ENCODE results near the gene EXOC4.
"Not testable (repeated sequence)": the region's sequence is repeated elsewhere in the genome, so short reads cannot be mapped to it uniquely, and the experiment has no call there.

EXOC4 gene

DNA sequence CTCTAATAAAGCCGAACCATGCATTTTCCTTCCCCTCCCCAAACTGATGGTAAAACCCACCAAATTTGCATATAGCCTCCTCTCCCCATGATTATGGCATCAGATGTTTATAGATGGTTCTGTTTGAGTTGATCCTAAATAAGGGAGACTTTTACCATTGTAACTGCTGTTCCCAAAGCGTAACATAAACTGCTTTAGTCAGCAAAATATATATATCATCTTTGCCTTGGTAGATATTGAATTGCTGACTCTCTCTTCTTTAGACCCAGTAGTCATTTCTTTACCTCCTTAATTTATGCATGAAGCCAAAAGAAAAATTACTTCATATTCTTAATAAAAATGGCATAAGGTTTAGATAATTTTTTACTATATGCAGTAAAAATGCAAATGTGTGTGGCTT lies 788.1 kb downstream of the EXOC4 start:
- no peak for DNase-seq (ENCODE audit: low read depth)

DNA sequence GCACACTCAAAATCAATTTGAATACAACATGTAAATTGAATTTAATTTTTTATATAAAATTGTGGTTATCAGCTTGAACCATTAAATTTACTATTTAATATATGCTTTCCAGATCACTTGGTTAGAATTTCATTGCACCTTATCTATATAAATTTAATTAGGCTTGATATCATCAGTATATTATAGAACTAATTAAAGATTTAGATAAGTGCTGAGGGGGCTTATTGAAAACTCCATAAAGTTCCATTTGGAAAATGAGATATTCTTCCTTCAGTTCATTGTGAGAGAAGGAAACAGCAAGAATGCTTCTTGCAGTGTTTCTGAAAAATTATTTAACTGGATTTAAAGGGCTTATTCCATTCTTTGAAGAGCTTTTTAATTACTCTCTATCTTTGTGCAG lies 788.6 kb downstream of the EXOC4 start:
- DNase-seq (ENCODE audit: low read depth), result no peak

DNA sequence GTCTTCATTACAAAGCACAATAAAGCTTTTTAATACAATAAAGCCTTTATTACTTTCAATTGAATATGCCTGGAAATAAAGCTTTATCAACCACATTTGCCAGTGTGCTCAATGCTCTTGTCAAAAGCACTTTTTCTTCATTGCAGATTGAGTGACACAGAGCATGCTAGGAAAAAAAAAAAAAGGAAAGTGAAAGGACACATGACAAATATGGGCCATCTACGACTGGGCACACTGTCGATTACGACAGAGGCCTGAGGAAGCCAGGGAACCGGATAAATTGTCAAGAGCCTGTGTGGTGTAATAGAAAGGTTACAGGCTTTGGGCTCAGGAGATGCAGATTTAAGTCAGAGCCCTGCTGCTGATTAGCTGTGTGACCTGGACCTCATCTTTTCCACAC lies 789.4 kb downstream of the EXOC4 start:
- DNase-seq (ENCODE audit: low read depth), result no peak

DNA sequence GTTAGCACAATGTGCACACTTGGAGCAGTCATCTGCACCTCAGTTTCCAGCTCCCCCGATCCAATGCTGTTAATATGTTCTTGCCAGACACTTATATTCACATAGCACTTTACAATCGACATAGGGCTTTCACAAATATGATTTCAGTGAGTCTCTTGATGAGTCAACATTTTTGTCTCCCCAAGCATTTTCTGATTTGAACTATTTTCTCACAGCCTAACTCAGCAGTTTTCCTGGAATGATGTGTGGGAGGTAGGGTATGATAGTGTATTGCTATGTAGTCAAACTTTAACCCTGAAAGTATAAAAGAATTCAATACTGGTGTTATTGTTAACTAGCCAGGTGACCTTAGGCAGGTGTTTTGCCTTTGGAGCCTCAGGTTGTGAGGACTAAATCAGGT lies 791.8 kb downstream of the EXOC4 start:
- no peak for DNase-seq (ENCODE audit: low read depth)

DNA sequence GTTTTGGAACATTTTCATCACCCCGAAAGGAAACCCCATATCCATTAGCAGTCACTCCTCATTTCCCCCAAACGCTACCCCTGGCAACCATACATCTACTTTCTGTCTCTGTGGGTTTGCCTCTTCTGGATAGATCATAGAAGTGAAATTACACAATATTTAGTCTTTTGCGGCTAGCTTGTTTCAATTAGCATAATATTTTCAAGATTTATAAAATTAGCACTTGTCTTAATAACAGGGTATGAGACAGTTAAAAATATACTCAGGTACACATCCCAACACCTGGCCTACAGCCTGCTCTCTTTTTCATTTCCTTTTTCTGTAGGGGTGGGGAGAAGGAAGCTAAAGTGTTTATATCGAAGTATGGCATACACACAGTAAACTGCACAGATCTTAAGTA lies 792.8 kb downstream of the EXOC4 start:
- DNase-seq (ENCODE audit: low read depth), result no peak

DNA sequence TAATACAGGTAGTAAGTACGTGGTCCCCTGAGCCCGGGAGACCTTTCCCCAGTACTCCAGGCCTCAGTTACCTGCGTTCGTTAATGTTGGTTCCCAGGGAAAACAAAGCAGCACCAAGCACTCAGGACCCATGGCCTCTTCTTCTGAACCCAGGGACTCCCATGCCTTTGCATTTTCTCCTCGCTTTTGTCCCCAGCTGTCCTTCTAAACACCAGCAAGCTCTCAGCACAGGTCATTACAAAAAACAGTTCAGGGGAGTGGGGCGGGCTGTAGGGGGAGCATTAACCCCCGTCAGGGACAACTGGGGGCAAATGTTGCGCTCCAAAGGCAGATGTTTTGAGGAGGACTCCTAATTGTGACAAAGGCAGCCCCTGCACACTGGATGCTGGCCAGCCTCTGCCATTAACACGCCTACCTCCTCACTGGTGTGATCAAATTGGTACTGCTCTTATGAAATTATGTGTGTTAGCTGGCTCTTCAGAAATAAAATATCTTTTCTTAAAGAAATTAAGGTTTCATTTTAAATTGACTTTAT lies 793.8 kb downstream of the EXOC4 start:
- no peak for DNase-seq (ENCODE audit: low read depth)

DNA sequence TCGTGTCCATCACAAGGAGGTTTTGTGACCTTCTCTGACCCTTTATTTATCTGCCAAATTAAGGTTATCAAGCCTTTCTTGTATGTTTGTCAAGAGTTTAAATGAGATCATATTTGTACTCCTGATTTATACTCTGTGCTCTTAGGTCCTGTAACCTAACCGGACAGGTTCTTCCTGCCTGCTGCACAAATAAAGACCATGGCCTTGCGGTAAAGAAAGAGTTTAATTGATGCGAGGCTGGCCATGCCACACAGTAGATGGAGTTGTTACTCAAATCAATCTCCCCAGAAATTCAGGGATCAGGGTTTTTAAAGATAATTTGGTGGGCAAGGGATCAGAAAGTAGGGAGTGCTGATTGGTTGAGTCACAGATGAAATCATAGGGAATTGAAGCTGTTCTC lies 794.8 kb downstream of the EXOC4 start:
- no peak for DNase-seq (ENCODE audit: low read depth)

DNA sequence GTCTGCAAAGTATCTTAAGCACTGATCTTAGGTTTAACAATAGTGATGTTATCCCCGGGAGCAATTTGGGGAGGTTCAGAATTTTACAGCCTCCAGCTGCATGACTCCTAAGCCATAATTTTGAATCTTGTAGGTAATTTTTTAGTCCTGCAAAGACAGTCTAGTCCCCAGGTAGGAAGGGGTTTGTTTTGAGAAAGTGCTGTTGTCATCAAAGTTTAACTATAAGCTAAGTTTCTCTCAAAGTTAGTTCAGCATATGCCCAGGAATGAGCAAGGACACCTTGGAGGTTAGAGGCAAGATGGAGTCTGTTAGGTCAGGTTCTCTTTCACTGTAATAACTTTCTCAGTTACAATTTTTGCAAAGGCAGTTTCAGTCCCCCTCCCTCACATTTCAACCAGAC lies 795.3 kb downstream of the EXOC4 start:
- no peak for DNase-seq (ENCODE audit: low read depth)

DNA sequence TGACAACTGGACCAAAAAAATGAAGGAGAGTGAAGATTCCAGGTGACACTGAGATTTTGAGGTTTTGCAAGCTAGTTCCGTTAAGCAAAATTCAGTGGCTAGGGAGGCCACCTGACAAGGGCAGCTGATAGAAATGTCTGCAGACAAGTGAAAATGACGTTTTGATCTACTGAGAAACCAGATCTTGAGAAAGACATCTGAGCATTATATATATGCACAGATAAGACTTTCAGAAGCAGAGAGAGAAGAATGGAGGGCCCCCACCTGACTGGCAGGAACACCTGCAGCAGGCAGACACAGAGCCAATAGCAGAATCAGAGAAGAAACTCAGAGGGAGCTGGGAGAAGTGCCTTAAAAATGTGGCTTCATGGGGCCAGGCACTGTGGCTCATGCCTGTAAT lies 798.1 kb downstream of the EXOC4 start:
- no peak for DNase-seq (ENCODE audit: low read depth)

DNA sequence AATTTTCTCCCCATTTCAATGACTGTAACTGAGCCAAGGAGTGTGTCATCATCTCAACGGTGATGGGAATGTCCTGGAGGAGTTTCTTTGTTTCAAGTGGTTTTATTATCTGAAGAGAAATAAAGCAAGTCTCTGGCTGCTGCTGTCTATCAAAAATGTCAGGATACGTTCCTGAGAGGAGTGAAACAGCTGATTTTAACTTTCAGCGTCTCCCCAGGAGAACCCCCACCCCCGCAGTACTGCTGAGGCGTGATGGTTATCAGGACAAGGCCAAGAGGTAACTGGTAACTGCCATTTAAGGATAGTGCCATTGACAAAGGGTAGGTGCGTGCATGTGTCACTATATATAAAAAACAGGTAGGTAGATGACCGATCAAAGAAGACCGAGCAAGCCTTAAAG lies 803.9 kb downstream of the EXOC4 start:
- DNase-seq (ENCODE audit: low read depth), result no peak

DNA sequence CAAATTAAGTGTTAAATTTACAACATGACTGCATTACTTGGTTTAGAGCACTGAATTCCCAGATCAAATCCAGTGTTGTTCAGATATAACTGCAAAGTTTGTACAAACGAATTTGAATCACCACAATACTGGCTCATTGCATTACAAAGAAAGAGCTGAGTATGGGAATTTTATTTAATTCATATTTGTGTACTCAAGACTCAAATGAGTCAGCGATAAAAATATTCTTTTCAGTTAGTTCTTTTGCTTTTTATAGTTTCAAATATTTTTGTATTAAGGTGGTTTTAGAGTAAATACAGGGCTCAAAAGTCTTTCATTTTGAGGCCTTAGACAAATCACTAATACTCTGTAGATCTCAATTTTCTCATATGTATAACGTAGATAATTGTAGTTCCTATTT lies 805.6 kb downstream of the EXOC4 start:
- no peak for DNase-seq (ENCODE audit: low read depth)

DNA sequence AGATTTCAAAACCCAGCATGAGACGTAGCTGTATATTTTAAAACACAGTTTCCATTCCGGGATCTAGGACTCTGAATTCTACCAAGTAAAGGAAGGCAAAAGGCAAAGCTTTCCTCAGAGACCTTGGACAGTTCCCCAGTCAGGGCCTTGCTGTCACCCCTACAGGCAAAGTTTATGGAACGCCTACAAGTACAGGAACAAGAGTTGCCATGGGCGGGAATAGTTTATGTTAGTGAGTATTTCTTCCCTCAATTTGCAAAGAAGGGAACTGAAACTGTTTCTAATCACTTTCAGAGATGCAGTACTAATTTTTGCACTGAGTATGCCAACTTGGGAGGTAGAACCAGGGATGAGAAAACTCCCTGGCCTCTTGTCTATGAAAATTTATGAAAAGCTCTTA lies 806.1 kb downstream of the EXOC4 start:
- DNase-seq (ENCODE audit: low read depth), result no peak

DNA sequence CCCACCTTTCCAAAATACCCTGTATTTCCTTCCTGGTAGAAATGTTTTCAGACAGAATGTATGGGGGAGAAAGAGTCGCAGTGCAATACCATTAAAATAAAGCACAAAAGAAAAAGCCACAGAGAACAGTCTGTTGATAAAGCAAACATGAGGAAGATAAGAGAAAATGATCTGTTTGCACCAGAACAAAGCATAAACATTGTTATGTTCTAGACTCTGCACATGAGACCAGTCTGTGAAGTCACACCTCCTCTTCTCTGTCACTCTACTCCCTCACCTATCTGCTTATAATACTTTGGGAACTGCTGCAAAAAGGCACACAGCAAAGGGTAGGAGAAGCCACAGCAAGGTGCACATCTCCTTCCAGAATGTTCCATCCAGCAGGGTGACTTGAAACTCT lies 807.0 kb downstream of the EXOC4 start:
- DNase-seq (ENCODE audit: low read depth), result no peak

DNA sequence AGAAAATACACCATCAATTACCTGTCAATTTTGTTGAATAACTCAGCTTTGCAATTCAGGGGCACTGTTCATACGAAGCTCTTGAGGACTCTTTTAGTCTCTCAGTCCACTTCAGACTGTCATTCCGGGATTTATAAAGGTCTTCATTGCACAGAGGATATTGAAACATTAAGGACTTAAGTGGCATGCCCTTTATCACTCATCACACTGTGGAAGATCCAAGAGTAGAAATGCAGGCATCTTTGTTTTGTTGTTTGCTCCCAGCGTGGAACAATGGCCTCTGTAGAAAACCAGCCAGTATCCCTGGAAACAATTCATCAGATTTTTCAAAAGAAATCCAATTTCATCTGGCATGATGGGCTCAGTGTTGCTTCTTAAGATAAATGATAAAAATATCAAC lies 808.0 kb downstream of the EXOC4 start:
- no peak for DNase-seq (ENCODE audit: low read depth)

DNA sequence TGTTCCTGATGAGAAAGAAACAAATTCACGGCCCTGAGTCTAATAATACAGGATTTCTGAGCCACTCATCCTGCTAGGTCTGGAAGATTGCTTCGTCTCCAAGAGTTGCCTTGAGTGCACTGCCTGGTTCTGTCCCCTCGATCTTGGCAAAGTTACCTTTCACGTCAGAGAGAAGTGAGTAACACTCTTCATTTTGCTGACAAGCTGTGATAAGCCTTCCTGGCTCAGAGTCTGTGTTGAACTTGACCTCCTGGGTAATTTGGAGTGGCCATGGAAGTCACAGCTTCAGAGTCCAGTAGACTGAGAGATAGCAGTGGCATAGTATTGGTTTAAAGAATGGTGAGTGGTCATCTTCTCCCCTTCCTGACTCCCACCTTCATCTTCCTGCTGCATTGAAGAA lies 809.6 kb downstream of the EXOC4 start:
- no peak for DNase-seq (ENCODE audit: low read depth)

DNA sequence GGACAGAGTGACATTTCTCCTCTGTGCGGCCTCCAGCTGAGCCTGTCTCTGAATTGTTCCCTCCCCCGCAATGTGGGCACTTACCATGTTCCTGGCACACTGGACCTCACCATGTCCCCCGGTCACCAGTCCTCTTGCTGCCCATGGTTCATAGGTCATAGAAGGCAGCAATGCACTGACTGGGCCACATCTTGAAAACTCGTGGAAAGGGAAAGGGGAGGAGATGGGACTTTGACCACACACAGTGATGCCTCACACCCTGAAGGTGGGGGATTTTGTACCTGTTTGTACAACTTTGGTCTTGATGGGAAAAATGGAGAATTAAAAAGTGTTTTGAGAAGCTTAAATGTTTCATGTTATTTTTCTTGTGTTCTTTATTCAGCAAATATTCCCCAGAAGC lies 812.5 kb downstream of the EXOC4 start:
- no peak for DNase-seq (ENCODE audit: low read depth)

DNA sequence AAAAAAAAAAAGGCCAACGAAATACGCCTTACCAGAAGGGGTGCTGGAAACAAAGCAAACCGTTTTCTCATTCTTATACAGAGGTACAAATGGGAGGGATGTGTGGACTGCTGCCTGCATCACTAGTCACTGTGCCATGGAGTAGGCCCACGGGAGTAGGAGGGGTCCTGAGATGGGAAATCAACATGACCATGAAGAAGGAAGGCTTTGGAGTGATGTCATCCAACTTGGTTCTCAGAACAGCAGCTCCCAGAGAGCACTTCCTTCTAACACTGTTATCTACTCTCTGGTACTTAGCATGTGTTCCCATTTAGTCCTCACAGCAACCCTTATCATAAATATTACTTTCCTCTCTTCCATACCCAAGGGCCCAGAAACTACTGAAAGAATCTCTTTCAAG lies 814.3 kb downstream of the EXOC4 start:
- no peak for DNase-seq (ENCODE audit: low read depth)

DNA sequence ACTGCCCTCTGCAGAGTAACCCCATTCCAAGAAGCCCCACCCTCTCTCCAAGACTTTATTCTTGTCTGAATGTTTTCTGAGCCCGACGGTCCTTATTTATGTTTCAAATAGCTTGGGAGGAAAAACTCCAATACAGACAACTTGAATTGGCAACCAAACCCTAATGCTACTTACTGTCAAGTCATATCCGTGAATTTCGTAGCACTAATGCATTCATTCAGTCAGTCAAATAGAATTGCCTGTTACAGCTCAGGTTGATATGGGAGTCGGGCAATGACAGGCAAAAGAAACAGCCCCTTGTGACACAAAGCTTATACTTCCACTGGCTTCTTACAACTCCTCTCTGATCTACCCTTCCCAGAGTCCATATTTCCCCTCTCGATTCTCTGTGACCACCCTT lies 815.8 kb downstream of the EXOC4 start:
- no peak for DNase-seq (ENCODE audit: low read depth)

DNA sequence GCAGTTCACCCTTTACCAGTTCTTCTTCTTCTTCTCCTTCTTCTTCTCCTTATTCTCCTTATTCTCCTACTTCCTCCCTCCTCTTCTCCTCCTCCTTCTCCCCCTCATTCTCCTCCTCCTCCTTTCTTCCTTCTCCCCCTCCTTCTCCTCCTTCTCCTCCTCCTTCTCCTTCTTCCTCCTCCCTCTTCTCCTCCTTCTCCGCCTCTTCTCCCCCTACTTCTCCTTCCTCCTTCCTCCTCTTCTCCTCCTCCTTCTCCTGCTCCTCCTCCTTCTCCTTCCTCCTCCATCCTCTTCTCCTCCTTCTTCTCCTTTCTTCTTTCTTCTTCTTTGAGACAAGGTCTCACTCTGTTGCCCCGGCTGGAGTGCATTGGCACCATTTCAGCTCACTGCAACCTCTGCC lies 816.3 kb downstream of the EXOC4 start:
- DNase-seq (ENCODE audit: low read depth), result no peak

DNA sequence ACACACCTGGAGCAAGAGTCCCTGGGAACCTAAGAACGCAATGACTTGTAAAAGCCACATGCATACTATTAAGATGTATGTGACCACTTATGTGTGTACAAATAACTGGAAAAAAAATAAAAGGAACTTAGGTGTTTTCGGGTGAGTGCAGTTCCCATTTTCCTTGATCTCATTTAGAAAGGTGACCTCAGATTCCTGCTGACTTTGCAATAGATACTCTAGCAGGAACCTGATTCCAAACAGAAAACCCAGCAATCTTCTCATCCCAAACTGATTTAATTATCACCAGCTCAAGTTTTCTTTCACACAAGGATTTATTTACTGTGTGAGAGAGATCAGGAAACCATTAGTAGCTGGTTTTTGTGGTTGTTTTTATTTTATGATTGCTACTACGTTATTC lies 817.8 kb downstream of the EXOC4 start:
- no peak for DNase-seq (ENCODE audit: low read depth)

DNA sequence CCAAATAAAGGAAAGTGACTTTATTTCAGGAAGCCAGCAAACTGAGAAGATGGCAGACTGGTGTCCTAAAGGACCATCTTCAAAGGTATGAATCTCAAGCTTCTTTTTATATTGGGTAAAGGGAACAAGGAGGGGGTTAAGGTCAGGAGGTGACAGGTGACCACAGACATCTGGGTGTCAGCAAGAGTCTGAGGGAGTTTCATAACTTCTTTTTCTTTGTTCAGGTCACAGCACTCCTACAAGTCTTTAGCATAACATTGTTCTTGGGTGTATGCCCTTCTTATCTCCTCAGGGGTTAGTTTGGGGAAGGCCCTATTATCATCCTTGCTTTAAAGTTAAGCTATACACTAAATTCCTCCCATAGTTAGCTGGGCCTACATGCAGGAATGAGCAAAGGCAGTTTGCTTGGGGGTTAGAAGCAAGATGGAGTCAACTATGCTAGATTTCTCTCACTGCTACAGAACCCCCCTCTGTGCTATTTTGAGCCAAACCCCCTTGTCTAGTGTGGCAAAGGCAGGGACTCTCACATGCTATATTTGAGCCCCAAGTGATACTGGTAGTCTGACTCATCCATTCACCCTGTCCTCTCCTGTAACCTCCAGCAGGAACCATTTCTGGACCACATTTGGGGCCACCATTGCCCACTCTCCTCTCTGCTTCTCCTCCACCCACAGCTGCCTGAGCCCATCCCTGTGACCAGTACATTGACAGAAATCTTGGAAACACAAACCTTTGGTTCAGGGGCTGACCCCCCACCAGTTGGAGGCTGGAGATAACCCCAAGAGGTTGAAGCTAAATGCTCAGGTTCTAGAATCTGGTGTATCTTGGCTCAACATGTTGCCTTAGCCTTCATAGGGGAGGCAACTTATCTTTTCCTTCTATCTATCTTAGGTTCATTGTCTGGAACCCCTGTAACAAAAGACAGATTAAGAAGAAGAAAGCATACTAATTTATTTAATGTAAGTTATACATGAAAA lies 818.8 kb downstream of the EXOC4 start:
- no peak for DNase-seq (ENCODE audit: low read depth)

DNA sequence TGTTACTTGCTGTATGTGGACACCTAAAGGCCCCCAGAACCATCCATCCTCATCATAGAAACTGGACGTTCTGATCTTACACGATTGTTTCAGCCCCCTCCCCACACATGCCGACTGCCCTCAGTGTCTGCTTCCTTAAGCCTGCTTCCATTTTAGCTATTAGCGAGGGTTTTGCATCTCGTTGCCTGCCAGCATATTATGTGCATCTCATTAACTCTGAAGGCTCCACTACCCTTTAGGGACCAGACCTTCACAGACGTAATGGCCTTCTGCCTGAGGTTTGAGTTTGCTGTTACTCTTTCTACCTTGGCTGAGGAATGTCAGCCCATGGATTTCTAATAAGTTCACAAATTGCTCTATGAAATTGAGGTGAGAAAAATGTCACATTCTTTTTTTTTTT lies 820.4 kb downstream of the EXOC4 start:
- DNase-seq (ENCODE audit: low read depth), result no peak

DNA sequence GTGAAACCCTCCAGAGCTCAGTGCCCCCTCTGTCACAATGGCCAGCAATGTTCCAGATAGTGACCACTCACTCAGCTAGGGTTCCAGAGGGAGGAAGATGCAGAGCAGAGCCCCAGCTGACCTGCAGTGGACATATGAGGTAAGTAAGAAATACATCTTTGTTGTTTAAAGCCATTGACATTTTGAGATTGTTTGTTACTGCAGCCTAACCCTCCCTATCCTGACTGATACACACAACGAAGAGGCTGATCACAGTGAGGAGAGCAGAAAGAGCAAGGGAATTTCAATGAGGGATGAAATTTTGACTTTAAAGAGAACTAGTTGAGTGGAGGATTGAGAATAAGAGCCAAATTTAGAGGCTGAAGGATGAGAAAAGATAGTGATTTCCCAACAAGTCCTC lies 822.9 kb downstream of the EXOC4 start:
- DNase-seq (ENCODE audit: low read depth), result no peak

DNA sequence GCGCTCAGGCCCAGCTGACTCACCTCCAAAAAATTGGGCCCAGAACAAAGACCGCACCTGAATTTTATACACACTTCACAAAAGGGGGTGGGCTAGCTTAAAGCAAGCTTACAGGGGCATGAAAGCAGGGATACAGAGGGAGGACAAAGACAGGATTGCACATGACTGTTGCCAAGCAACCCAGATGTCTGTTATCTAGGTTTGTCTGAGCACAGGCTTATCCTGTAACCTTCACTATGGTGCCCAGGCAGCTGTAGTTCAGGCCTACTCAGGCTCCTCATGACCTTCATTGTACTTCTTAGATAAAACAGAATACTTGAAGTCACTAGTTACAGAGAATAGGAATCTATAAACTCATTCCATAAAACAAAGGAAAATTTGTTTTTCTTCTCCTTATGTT lies 824.7 kb downstream of the EXOC4 start:
- not testable (repeated sequence) for DNase-seq (ENCODE audit: low read depth)

All from activated gamma-delta T cell treated with anti-CD3 and anti-CD28 coated beads, Interleukin-2, amount 50 U/mL, for 16 hours (primary cell).